Endodermal cell (in vitro differentiated cells): ENCODE data around the gene S100A12. TPM values are rescaled to one million over a fixed set of nuclear protein-coding genes. Genes with fewer than 3 reads are reported as not detected.

ENCODE experiments used
- DNase-seq: peaks from one replicate; pipeline ENCODE4 v3.0.0-alpha.2; 2017
- H3K27ac ChIP-seq: 2 replicates; pipeline ENCODE4 v1.5.1; 2013; ENCODE audit warnings: mild to moderate bottlenecking, low read depth, low read length, moderate library complexity
- H3K27me3 ChIP-seq: 2 replicates; pipeline ENCODE4 v1.6.1; 2013; ENCODE audit warnings: mild to moderate bottlenecking, low read length, moderate library complexity; ENCODE audit not compliant: insufficient read depth, control insufficient read depth, poor library complexity, severe bottlenecking
- H3K36me3 ChIP-seq: 2 replicates; pipeline ENCODE4 v1.7.0; 2013; ENCODE audit warnings: mild to moderate bottlenecking, low read length, moderate library complexity; ENCODE audit not compliant: control insufficient read depth, insufficient read depth
- H3K4me1 ChIP-seq: one replicate; pipeline ENCODE4 v1.7.0; 2013; ENCODE audit warnings: low read length; ENCODE audit not compliant: control insufficient read depth, insufficient read depth
- H3K4me3 ChIP-seq: 2 replicates; pipeline ENCODE4 v1.5.1; 2013; ENCODE audit warnings: mild to moderate bottlenecking, low read length, moderate library complexity
- H3K9ac ChIP-seq: 2 replicates; pipeline ENCODE4 v1.6.1; 2013; ENCODE audit warnings: mild to moderate bottlenecking, low read length, moderate library complexity; ENCODE audit not compliant: poor library complexity, severe bottlenecking; ENCODE audit errors: extremely low read depth
- H3K9me3 ChIP-seq: 2 replicates; pipeline ENCODE4 v1.6.1; 2013; ENCODE audit warnings: mild to moderate bottlenecking, low read length, moderate library complexity; ENCODE audit not compliant: control insufficient read depth
- H3K27ac Mint-ChIP-seq: 2 replicates; pipeline ENCODE4 v1.8.0; 2020; ENCODE audit warnings: mixed read lengths
- H3K27me3 Mint-ChIP-seq: 2 replicates; pipeline ENCODE4 v1.8.0; 2021; ENCODE audit warnings: mild to moderate bottlenecking, mixed read lengths; ENCODE audit not compliant: insufficient read depth
- H3K36me3 Mint-ChIP-seq: 2 replicates; pipeline ENCODE4 v1.8.0; 2020; ENCODE audit warnings: low read depth, mixed read lengths
- H3K4me1 Mint-ChIP-seq: 2 replicates; pipeline ENCODE4 v1.8.0; 2020; ENCODE audit warnings: mixed read lengths
- H3K4me3 Mint-ChIP-seq: 2 replicates; pipeline ENCODE4 v1.8.0; 2020; ENCODE audit warnings: mild to moderate bottlenecking, moderate library complexity, mixed read lengths
- H3K9me3 Mint-ChIP-seq: 2 replicates; pipeline ENCODE4 v1.8.0; 2020; ENCODE audit warnings: mild to moderate bottlenecking, mixed read lengths
- WGBS, 2 experiments: methylation state at CpG; one replicate each; pipeline versions ENCODE4 v1.1.5 to v1.1.7; 2013; ENCODE audit warnings: missing lambda C conversion rate in 2 of 2, mixed read lengths in 1 of 2; ENCODE audit not compliant: insufficient coverage in 1 of 2, insufficient read length in 1 of 2; 5-methylcytosine and 5-hydroxymethylcytosine counted together
- total RNA-seq, 2 donors: library from RNA; stranded (reverse); fragmentation: NEBNext Ultra II Directional in 1 of 2; extraction: Animal tissue kit (Norgen Biotek cat#: 25700) in 1 of 2; gene quantifications; 2 replicates in 1 of 2; 3 replicates in 1 of 2; pipeline ENCODE4 v1.2.1, GENCODE V29; 2021
- TF ChIP-seq, protein P1 (sequence below): fragments of 200-600 bp; sonication (generic); conservative IDR thresholded peaks from 2 replicates; pipeline ENCODE4 v1.5.0; 2021; ENCODE audit warnings: antibody characterized with exemption, mild to moderate bottlenecking

S100A12 gene
- total RNA-seq, 2 donors from 2014 or later, result not detected

DNA sequence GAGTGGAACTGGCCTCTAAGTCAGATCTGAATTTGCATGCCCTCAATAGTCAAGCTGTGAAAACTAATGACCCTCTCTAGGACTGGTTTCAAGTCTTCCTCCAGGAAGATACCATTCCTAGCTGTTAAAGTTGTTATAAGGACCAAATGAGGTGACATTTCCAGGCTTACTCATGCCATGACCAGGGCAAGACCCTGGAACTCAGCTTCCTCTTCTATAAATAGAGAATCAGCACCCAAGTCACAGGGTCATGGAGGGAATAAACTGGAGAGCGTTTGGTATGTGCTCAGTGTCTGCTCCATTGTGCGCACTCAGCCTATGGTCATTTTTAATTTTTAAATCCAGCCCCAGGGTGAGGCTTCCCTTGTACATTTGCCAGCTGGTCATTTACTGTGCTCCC, 15.2 kb downstream of the S100A12 start:
- no peak overlapping the region for H3K4me3 ChIP-seq
- Mint-ChIP-seq H3K9me3 (no peaks in the 10 kb centered on the region), H3K4me1 (no peaks in the 10 kb centered on the region), H3K4me3 (no peak overlapping the region), H3K36me3 (no peaks in the 10 kb centered on the region), H3K27ac (no peak overlapping the region), H3K27me3 (peaks cover 7% of the 10 kb centered on the region)
- H3K9me3 ChIP-seq, result no peaks in the 10 kb centered on the region
- H3K4me1 ChIP-seq, result no peaks in the 10 kb centered on the region
- WGBS, 2 experiments, result 97 to 100% methylated on average over 1 to 2 of the region's 2 CpGs
- no peaks in the 10 kb centered on the region for H3K27me3 ChIP-seq
- H3K27ac ChIP-seq, result no peak overlapping the region
- no peak for DNase-seq
- no peak overlapping the region for H3K9ac ChIP-seq
- no peaks in the 10 kb centered on the region for H3K36me3 ChIP-seq
- TF ChIP-seq, protein P1, sequence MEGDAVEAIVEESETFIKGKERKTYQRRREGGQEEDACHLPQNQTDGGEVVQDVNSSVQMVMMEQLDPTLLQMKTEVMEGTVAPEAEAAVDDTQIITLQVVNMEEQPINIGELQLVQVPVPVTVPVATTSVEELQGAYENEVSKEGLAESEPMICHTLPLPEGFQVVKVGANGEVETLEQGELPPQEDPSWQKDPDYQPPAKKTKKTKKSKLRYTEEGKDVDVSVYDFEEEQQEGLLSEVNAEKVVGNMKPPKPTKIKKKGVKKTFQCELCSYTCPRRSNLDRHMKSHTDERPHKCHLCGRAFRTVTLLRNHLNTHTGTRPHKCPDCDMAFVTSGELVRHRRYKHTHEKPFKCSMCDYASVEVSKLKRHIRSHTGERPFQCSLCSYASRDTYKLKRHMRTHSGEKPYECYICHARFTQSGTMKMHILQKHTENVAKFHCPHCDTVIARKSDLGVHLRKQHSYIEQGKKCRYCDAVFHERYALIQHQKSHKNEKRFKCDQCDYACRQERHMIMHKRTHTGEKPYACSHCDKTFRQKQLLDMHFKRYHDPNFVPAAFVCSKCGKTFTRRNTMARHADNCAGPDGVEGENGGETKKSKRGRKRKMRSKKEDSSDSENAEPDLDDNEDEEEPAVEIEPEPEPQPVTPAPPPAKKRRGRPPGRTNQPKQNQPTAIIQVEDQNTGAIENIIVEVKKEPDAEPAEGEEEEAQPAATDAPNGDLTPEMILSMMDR, result no peak

- DNase-seq, result peak; percentile 31
- H3K4me3 Mint-ChIP-seq, result no peak overlapping the region
- no peaks in the 10 kb centered on the region for H3K4me1 Mint-ChIP-seq
These were observed 16.2 kb downstream of the S100A12 start for GRCh38 chr1:153359241-153359640.

GRCh38 chr1:153358691-153358975, 16.8 kb downstream of the S100A12 start:
- no peaks in the 10 kb centered on the region for H3K27me3 ChIP-seq
- no peak overlapping the region for H3K9ac ChIP-seq
- Mint-ChIP-seq H3K4me3 (no peak overlapping the region), H3K9me3 (no peaks in the 10 kb centered on the region), H3K4me1 (no peaks in the 10 kb centered on the region), H3K36me3 (no peaks in the 10 kb centered on the region), H3K27me3 (peaks cover 7% of the 10 kb centered on the region), H3K27ac (no peak overlapping the region)
- no peak overlapping the region for H3K4me3 ChIP-seq
- no peaks in the 10 kb centered on the region for H3K36me3 ChIP-seq
- WGBS, 2 experiments, result 89 to 91% methylated on average over 3 of the region's 3 CpGs
- H3K27ac ChIP-seq, result no peak overlapping the region
- TF ChIP-seq, protein P1, result no peak
- H3K9me3 ChIP-seq, result no peaks in the 10 kb centered on the region
- peak; percentile 9 for DNase-seq
- no peaks in the 10 kb centered on the region for H3K4me1 ChIP-seq

More at GRCh38 chr1:153359241-153359640, 16.2 kb downstream of the S100A12 start:
- H3K4me1 ChIP-seq, result no peaks in the 10 kb centered on the region
- no peaks in the 10 kb centered on the region for H3K9me3 Mint-ChIP-seq
- no peaks in the 10 kb centered on the region for H3K9me3 ChIP-seq
- WGBS, 2 experiments, result 90 to 94% methylated on average over 2 to 6 of the region's 6 CpGs
- TF ChIP-seq, protein P1, result no peak
- no peaks in the 10 kb centered on the region for H3K27me3 ChIP-seq
- no peak overlapping the region for H3K27ac Mint-ChIP-seq
- H3K36me3 ChIP-seq, result no peaks in the 10 kb centered on the region
- H3K4me3 ChIP-seq, result no peak overlapping the region
- H3K27ac ChIP-seq, result no peak overlapping the region
- no peaks in the 10 kb centered on the region for H3K36me3 Mint-ChIP-seq
- peaks cover 7% of the 10 kb centered on the region for H3K27me3 Mint-ChIP-seq
- H3K9ac ChIP-seq, result no peak overlapping the region
